GM18951 (cell line): ENCODE data around the gene YJEFN3.

ENCODE experiments used
- POLR2A ChIP-seq: IDR thresholded peaks from 4 replicates; pipeline ENCODE4 v1.6.1; 2011; ENCODE audit warnings: mild to moderate bottlenecking; ENCODE audit not compliant: insufficient read length, insufficient read depth; ENCODE audit errors: extremely low read depth
- in situ Hi-C: fragments of 300-500 bp; cut with MboI; formaldehyde crosslinking; loops from one replicate; pipeline ENCODE4 v1.12.0; 2022; ENCODE audit warnings: low sequenced_read_pairs, mixed read lengths, inconsistent platforms; ENCODE audit not compliant: unreplicated experiment

YJEFN3 gene

DNA sequence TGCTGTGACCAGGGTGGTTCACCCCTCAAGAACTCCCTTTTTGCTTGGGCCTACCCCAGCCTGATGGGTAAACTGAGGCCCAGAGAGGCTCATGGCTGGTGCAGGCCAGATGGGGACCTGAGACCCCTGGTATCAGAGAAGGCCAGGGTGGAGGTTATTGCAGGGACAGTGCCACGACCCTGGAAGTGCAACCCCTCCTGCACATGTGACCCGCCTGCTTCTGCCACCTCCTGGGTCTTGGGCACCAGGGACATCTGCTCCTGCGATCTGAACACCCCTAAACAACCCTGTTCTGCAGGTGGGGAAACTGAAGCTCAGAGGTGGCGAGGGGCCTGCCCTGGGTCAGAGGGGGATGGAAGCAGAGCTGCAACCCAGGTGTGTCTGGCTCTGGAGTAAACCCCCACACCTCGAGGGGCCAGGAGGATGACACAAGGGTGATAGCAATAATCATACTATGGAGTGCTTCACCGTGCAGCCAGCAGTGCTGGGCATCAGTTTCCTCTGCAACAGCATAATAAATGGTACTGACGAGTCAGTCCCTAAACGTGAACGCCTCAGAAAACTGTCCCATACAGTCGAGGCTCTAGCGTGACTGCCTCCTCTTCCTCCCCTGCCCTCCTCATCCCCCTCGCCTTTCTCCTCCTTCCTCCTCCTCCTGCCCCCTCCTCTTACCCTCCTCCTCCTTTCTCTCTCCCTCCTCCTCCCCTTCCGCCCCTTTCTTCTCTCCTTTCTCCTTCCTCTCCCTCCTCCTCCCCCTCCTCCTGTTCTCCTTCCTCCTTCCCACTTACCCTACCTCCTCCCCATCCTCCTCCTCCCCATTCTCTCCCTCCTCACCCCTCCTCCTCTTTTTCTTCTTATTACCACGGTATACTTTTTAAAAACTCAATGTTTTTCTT lies 4.3 kb downstream of the YJEFN3 start:
- TF ChIP-seq POLR2A: no peak
- in situ Hi-C loops: loop anchor here (5.0 to 25.0 kb wide), 2 partner anchors 109 to 429 kb away; partner anchors contain the start of gene GMIP

- in situ Hi-C loops: loop anchor here (5.0 to 25.0 kb wide), 2 partner anchors 108 to 428 kb away; partner anchors contain the start of gene GMIP
These were observed 5.1 kb downstream of the YJEFN3 start for GRCh38 chr19:19533841-19534240.

DNA sequence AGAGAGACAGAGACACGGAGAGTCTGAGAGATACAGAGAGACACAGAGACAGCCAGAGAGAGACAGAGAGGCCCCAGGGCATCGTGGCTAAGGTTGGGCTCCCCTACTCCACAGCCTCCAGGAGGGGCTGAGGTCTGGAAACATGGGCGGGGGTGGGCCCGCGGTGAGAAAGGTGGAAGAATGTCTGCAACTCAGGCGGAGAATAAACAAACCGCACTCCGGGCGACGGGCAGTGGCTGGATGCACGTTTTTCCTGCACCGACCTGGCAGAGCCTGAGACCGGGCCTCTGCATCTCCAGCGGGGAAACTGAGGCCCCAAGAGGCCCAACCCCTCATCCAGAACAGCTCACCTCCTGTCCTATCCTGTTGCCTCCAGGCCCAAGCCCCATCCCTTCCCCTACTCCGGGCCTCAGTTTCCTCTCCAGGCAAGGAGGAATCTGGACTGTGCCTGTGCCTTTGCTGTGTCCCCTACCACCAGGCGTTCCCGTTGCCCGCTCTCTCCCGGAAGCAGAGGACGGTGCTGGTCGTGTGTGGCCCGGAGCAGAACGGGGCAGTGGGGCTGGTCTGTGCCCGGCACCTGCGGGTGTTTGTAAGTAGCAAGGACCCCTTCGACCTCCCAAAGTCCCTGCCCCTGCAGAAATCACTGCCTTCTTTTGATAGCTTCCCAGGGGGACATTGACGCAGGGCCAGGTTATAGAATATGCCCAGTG lies 6.0 kb downstream of the YJEFN3 start:
- in situ Hi-C loops: loop anchor here (5.0 to 25.0 kb wide), 2 partner anchors 108 to 428 kb away; partner anchors contain the start of gene GMIP
- no peak for TF ChIP-seq POLR2A

More at GRCh38 chr19:19533841-19534240, 5.1 kb downstream of the YJEFN3 start:
- no peak for TF ChIP-seq POLR2A

DNA sequence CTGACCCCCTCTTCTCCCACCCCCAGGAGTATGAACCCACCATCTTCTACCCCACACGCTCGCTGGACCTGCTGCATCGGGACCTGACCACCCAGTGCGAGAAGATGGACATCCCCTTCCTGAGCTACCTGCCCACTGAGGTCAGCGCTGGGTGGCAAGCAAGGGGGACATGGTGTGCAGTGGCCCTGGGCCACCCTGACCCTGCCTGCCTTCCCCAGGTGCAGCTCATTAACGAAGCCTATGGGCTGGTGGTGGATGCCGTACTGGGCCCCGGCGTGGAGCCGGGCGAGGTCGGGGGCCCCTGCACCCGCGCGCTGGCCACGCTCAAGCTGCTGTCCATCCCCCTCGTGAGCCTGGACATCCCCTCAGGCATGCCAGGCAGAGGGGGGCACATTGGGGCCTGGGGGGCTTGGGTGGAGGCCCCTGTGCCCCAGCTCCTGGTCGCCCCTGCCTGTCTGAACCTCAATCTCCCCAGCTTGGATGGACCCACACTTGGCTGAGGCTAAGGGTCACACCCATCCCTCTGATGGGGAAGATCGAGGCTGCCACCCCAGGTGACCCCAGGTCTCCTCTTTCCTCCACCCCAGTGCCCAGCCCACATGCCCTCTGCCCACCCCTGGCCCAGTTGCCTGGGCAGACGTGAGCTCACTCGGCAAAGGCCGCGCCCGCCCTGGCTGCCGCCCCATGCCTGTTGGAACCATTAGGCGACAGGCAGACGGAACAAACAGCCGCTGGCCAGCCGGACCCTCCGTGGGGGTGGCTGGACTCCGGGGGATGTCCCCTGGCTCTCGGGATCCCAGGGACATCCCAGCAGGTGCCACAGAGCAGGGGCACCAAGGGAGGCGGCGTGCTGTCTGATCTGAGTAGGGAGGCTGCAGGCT lies 6.8 kb downstream of the YJEFN3 start:
- in situ Hi-C loops: loop anchor here (25.0 kb wide), 1 partner anchor 427 kb away; no protein-coding TSS in a partner anchor
- no peak for TF ChIP-seq POLR2A

GRCh38 chr19:19537075-19538048 lies 8.7 kb downstream of the YJEFN3 start:
- in situ Hi-C loops: loop anchor here (25.0 kb wide), 1 partner anchor 425 kb away; no protein-coding TSS in a partner anchor
- no peak for TF ChIP-seq POLR2A

GRCh38 chr19:19538061-19538784 lies 9.5 kb downstream of the YJEFN3 start, which contains the start of gene CILP2:
Gene CILP2, plus strand, starts transcription at chr19:19538265. Its CDS starts 85 bp downstream, at chr19:19538350.
- TF ChIP-seq POLR2A: no peak
- in situ Hi-C loops: loop anchor here (25.0 kb wide), 1 partner anchor 424 kb away; no protein-coding TSS in a partner anchor

- in situ Hi-C loops: loop anchor here (25.0 kb wide), 1 partner anchor 424 kb away; no protein-coding TSS in a partner anchor
- TF ChIP-seq POLR2A: no peak
These were observed 10.1 kb downstream of the YJEFN3 start for GRCh38 chr19:19538785-19539166.

DNA sequence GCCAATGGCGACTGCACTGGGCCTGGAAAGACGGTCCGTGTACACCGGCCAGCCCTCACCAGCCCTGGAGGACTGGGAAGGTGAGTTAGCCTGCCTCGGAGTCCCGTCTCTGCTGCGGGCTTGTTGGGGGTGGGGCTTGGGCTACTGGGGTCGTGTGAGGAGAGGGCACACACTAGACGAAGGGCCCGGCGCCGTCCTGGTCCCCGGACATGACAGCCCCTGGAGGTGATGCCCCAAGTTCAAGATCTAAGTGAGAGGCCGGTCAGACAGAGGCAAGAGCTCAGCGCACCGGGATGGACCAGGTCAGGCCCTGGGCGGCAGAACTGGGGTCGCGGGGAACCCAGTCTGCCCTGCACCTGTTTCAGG lies 11.0 kb downstream of the YJEFN3 start:
- no peak for TF ChIP-seq POLR2A
- in situ Hi-C loops: loop anchor here (25.0 kb wide), 1 partner anchor 423 kb away; no protein-coding TSS in a partner anchor

- in situ Hi-C loops: loop anchor here (25.0 kb wide), 1 partner anchor 422 kb away; no protein-coding TSS in a partner anchor
- TF ChIP-seq POLR2A: no peak
These were observed 11.5 kb downstream of the YJEFN3 start for GRCh38 chr19:19540064-19540714.
